ENCODE results near the gene TPTE2. TPM values are rescaled to one million over a fixed set of nuclear protein-coding genes. Genes with fewer than 3 reads are reported as not detected.

The TPTE2 gene
- total and polyA plus RNA-seq, 2 of the 8 experiments (the other 6 are each of a cell fraction or from before 2014, with no cell fraction given) = not detected

GRCh38 chr13:19596960-19597361 lies 35.6 kb upstream of the TPTE2 start:
- FAIRE-seq (no peak), DNase-seq (ENCODE audit: low read depth in 1 of 2, low spot score in 2 of 2) (no peak)
- Histone ChIP-seq H2BK15ac (ENCODE audit: low read length) (no peak overlapping the region), H3K27me3 (replicated peaks in 1 of 4; ENCODE audit: control insufficient read depth in 3 of 4, extremely low read depth in 1 of 4, insufficient read depth in 3 of 4, low read length in 3 of 4) (peaks cover 0 to 3% (median 0%) of the 10 kb centered on the region in 4 experiments; a peak in 1 of 7 replicates), H3K4me1 (replicated peaks in 1 of 4; ENCODE audit: control insufficient read depth in 3 of 4, insufficient read depth in 4 of 4, low read length in 3 of 4) (no peaks in the 10 kb centered on the region), H3K4me2 (ENCODE audit: insufficient read depth in 1 of 2, low read depth in 2 of 2, low read length in 2 of 2) (no peak overlapping the region), H2AK5ac (ENCODE audit: low read depth, low read length) (no peak overlapping the region), H3K14ac (ENCODE audit: insufficient read length) (no peak overlapping the region), H4K8ac (ENCODE audit: extremely low read depth, insufficient read depth, low read length) (no peak overlapping the region), H3K9me3 (ENCODE audit: insufficient read depth in 2 of 2, low read depth in 1 of 2, low read length in 1 of 2) (peaks cover 0 to 3% of the 10 kb centered on the region in 2 experiments; a peak in 1 of 4 replicates), H2AFZ (ENCODE audit: low read length) (no peak overlapping the region), H3K18ac (ENCODE audit: extremely low read depth, low read length) (no peak overlapping the region), H3K79me2 (ENCODE audit: control insufficient read depth in 1 of 2, insufficient read depth in 2 of 2, low read length in 2 of 2) (no peaks in the 10 kb centered on the region), H3K23ac (ENCODE audit: insufficient read length) (no peak overlapping the region), H2BK120ac (replicated peaks; ENCODE audit: low read depth, low read length) (no peak overlapping the region), H4K91ac (replicated peaks; ENCODE audit: insufficient read length, low read length) (no peak overlapping the region), H2BK12ac (ENCODE audit: low read depth, low read length) (no peak overlapping the region), H2BK20ac (ENCODE audit: low read length) (no peak overlapping the region), H4K5ac (ENCODE audit: insufficient read length, low read depth, low read length) (no peak overlapping the region), H3K23me2 (ENCODE audit: low read depth, low read length) (peaks cover 5% of the 10 kb centered on the region; the same call in 1 of the 2 replicates), H3K56ac (replicated peaks; ENCODE audit: insufficient read length, low read depth, low read length) (no peak overlapping the region), H4K20me1 (replicated peaks in 1 of 2; ENCODE audit: control insufficient read depth in 1 of 2, insufficient read depth in 2 of 2, low read length in 2 of 2) (no peaks in the 10 kb centered on the region), H3K79me1 (ENCODE audit: low read depth, low read length) (no peaks in the 10 kb centered on the region), H2BK5ac (ENCODE audit: low read depth, low read length) (no peak overlapping the region), H3K4ac (replicated peaks; ENCODE audit: insufficient read length, low read depth, low read length) (no peak overlapping the region), H3K9ac (replicated peaks in 1 of 4; ENCODE audit: extremely low read depth in 1 of 4, low read depth in 3 of 4, low read length in 3 of 4) (no peak overlapping the region), H3K4me3 (ENCODE audit: extremely low read depth in 1 of 4, insufficient read depth in 2 of 4, low read depth in 3 of 4, low read length in 4 of 4) (no peak overlapping the region), H3K27ac (ENCODE audit: low read depth, low read length) (no peak overlapping the region), H3K36me3 (ENCODE audit: control insufficient read depth in 2 of 4, insufficient read depth in 4 of 4, low read length in 3 of 4) (no peaks in the 10 kb centered on the region; a peak in 1 of 8 replicates)
- TF ChIP-seq RXRA (IDR thresholded peaks at IDR 0.05; ENCODE audit: insufficient read depth, low read depth, low read length) = no peak
- no peak for TF ChIP-seq SAP30 (IDR thresholded peaks at IDR 0.05; ENCODE audit: insufficient read depth, insufficient replicate concordance, low read length)
- TF ChIP-seq SP4 (IDR thresholded peaks at IDR 0.05; ENCODE audit: low read length) = no peak
- TF ChIP-seq KDM1A (IDR thresholded peaks at IDR 0.05; ENCODE audit: borderline replicate concordance, low read length) = no peak
- no peak for TF ChIP-seq PHF8 (conservative IDR thresholded peaks at IDR 0.05; ENCODE audit: low read depth, low read length)
- WGBS, 2 experiments (ENCODE audit: extremely low coverage in 1 of 2, insufficient coverage in 1 of 2, insufficient read length in 1 of 2, insufficient replicate concordance in 2 of 2, low coverage in 1 of 2, low lambda C conversion rate in 2 of 2, missing lambda C conversion rate in 1 of 2) = 91% methylated on average over 6 of the region's 6 CpGs; no CpG with 5 or more reads in 1 of the 2 experiments
- ChIA-PET CTCF (ENCODE audit: partially characterized antibody) (interaction anchor here (0.6 kb wide), 1 partner anchor 331 kb away, joined by 4 read pairs; no protein-coding TSS in a partner anchor), POLR2A (ENCODE audit: partially characterized antibody) (no interaction called here)

Data from H1 (cell line).